H9 (cell line): ENCODE measurements around the gene CMAS. TPM values are rescaled to one million over a fixed set of nuclear protein-coding genes. Genes with fewer than 3 reads are reported as not detected.

Source experiments
- DNase-seq: peaks from one replicate; pipeline ENCODE4 v3.0.0-alpha.2; 2017
- H2AFZ ChIP-seq: one replicate; pipeline ENCODE4 v1.6.1; 2013; ENCODE audit warnings: mild to moderate bottlenecking, low read length, control low read depth, moderate library complexity
- H2AK5ac ChIP-seq: 2 replicates; pipeline ENCODE4 v1.6.1; 2013; ENCODE audit warnings: low read length, control low read depth, mixed read lengths; ENCODE audit not compliant: insufficient read length
- H2BK120ac ChIP-seq: one replicate; pipeline ENCODE4 v1.6.1; 2013; ENCODE audit warnings: low read depth, mild to moderate bottlenecking, low read length, control low read depth, inconsistent platforms; ENCODE audit not compliant: poor library complexity, severe bottlenecking
- H2BK12ac ChIP-seq: 2 replicates; pipeline ENCODE4 v1.6.1; 2013; ENCODE audit warnings: low read length, control low read depth, mixed read lengths, low read depth; ENCODE audit not compliant: insufficient read length
- H2BK15ac ChIP-seq: 2 replicates; pipeline ENCODE4 v1.6.1; 2013; ENCODE audit warnings: low read depth, low read length, control low read depth
- H2BK20ac ChIP-seq: one replicate; pipeline ENCODE4 v1.6.1; 2013; ENCODE audit warnings: low read depth, mild to moderate bottlenecking, low read length, control low read depth, inconsistent platforms; ENCODE audit not compliant: poor library complexity, severe bottlenecking
- H2BK5ac ChIP-seq: 2 replicates; pipeline ENCODE4 v1.6.1; 2013; ENCODE audit warnings: low read length, control low read depth, mixed read lengths; ENCODE audit not compliant: insufficient read length
- H3K14ac ChIP-seq: 2 replicates; pipeline ENCODE4 v1.6.1; 2013; ENCODE audit warnings: low read length, control low read depth; ENCODE audit not compliant: insufficient read depth
- H3K18ac ChIP-seq: 2 replicates; pipeline ENCODE4 v1.6.1; 2013; ENCODE audit warnings: low read depth, mild to moderate bottlenecking, mixed read lengths, low read length, control low read depth; ENCODE audit not compliant: insufficient read length
- H3K23ac ChIP-seq: 2 replicates; pipeline ENCODE4 v1.6.1; 2013; ENCODE audit warnings: low read length, control low read depth, mixed read lengths, low read depth; ENCODE audit not compliant: insufficient read length
- H3K23me2 ChIP-seq: 2 replicates; pipeline ENCODE4 v1.6.1; 2013; ENCODE audit warnings: low read depth, mild to moderate bottlenecking, mixed read lengths, low read length, control low read depth; ENCODE audit not compliant: insufficient read length, poor library complexity, severe bottlenecking
- H3K27ac ChIP-seq: 2 replicates; pipeline ENCODE4 v1.5.1; 2013; ENCODE audit warnings: low read length, control low read depth, mixed read lengths, low read depth; ENCODE audit not compliant: insufficient read length
- H3K27me3 ChIP-seq: 2 replicates; pipeline ENCODE4 v1.6.1; 2013; ENCODE audit warnings: low read length, control low read depth, inconsistent platforms; ENCODE audit not compliant: insufficient read depth
- H3K4ac ChIP-seq: 2 replicates; pipeline ENCODE4 v1.6.1; 2013; ENCODE audit warnings: low read depth, mild to moderate bottlenecking, control low read depth, inconsistent platforms, low read length, moderate library complexity
- H3K4me1 ChIP-seq: 2 replicates; pipeline ENCODE4 v1.6.1; 2013; ENCODE audit warnings: low read length, control low read depth, inconsistent platforms; ENCODE audit not compliant: insufficient read depth
- H3K4me2 ChIP-seq: 2 replicates; pipeline ENCODE4 v1.6.1; 2013; ENCODE audit warnings: low read length, control low read depth, mixed read lengths; ENCODE audit not compliant: insufficient read length, insufficient read depth
- H3K56ac ChIP-seq: 2 replicates; pipeline ENCODE4 v1.6.1; 2013; ENCODE audit warnings: low read depth, mild to moderate bottlenecking, mixed read lengths, low read length, control low read depth; ENCODE audit not compliant: insufficient read length
- H3K79me1 ChIP-seq: 2 replicates; pipeline ENCODE4 v1.6.1; 2013; ENCODE audit warnings: low read depth, mild to moderate bottlenecking, moderate library complexity, low read length, control low read depth, inconsistent platforms; ENCODE audit not compliant: insufficient read depth, poor library complexity, severe bottlenecking
- H3K79me2 ChIP-seq: 2 replicates; pipeline ENCODE4 v1.6.1; 2013; ENCODE audit warnings: low read length, control low read depth, inconsistent platforms; ENCODE audit not compliant: insufficient read depth
- H3K9ac ChIP-seq: 2 replicates; pipeline ENCODE4 v1.6.1; 2013; ENCODE audit warnings: low read length, control low read depth, mixed read lengths; ENCODE audit not compliant: insufficient read length; ENCODE audit errors: extremely low read depth
- H3K9me3 ChIP-seq: one replicate; pipeline ENCODE4 v1.6.1; 2013; ENCODE audit warnings: low read depth, low read length, inconsistent platforms; ENCODE audit not compliant: control insufficient read depth
- H3T11ph ChIP-seq: one replicate; pipeline ENCODE4 v1.6.1; 2013; ENCODE audit warnings: mild to moderate bottlenecking, low read length, control low read depth, inconsistent platforms
- H4K20me1 ChIP-seq: one replicate; pipeline ENCODE4 v1.6.1; 2013; ENCODE audit not compliant: control insufficient read depth, insufficient read length, insufficient read depth
- H4K5ac ChIP-seq: 2 replicates; pipeline ENCODE4 v1.6.1; 2013; ENCODE audit warnings: low read depth, mild to moderate bottlenecking, mixed read lengths, low read length, control low read depth; ENCODE audit not compliant: insufficient read length
- H4K8ac ChIP-seq: replicated peaks from 2 replicates; pipeline ENCODE4 v1.6.1; 2013; ENCODE audit warnings: low read length, control low read depth, mixed read lengths, low read depth; ENCODE audit not compliant: insufficient read length
- H4K91ac ChIP-seq: 2 replicates; pipeline ENCODE4 v1.6.1; 2013; ENCODE audit warnings: low read depth, mild to moderate bottlenecking, moderate library complexity, mixed read lengths, low read length, control low read depth; ENCODE audit not compliant: insufficient read length
- H3K27ac Mint-ChIP-seq, 3 experiments: 2 replicates in 2 of 3; 3 replicates in 1 of 3; pipeline ENCODE4 v1.8.0; 2020 to 2021; ENCODE audit warnings: mixed read lengths in 3 of 3, mild to moderate bottlenecking in 1 of 3, moderate library complexity in 1 of 3
- H3K27me3 Mint-ChIP-seq: 2 replicates; pipeline ENCODE4 v1.8.0; 2021; ENCODE audit warnings: low read depth, mild to moderate bottlenecking, moderate library complexity, mixed read lengths
- H3K36me3 Mint-ChIP-seq, 3 experiments: 2 replicates in 2 of 3; 3 replicates in 1 of 3; pipeline ENCODE4 v1.8.0; 2020 to 2021; ENCODE audit warnings: low read depth in 3 of 3, mixed read lengths in 3 of 3; ENCODE audit not compliant: insufficient read depth in 1 of 3
- H3K4me1 Mint-ChIP-seq, 2 experiments: 2 replicates each; pipeline ENCODE4 v1.8.0; 2020; ENCODE audit warnings: mixed read lengths in 2 of 2
- H3K4me3 Mint-ChIP-seq, 2 experiments: 2 replicates in 1 of 2; 3 replicates in 1 of 2; pipeline ENCODE4 v1.8.0; 2020 to 2021; ENCODE audit warnings: mild to moderate bottlenecking in 2 of 2, mixed read lengths in 2 of 2, moderate library complexity in 1 of 2
- H3K9me3 Mint-ChIP-seq, 2 experiments: 2 replicates in 1 of 2; 3 replicates in 1 of 2; pipeline ENCODE4 v1.8.0; 2020; ENCODE audit warnings: mild to moderate bottlenecking in 2 of 2, mixed read lengths in 2 of 2, moderate library complexity in 1 of 2
- total RNA-seq: library from RNA; stranded (reverse); gene quantifications from 2 replicates; pipeline ENCODE4 v1.2.1, GENCODE V29; 2021
- TF ChIP-seq, protein P1 (sequence below): fragments of 200-600 bp; sonication (generic); conservative IDR thresholded peaks from 3 replicates; pipeline ENCODE4 v1.8.0; 2021; ENCODE audit warnings: antibody characterized with exemption, mild to moderate bottlenecking

CMAS gene
- total RNA-seq, 1 experiment from 2014 or later, result 47.4 TPM

DNA sequence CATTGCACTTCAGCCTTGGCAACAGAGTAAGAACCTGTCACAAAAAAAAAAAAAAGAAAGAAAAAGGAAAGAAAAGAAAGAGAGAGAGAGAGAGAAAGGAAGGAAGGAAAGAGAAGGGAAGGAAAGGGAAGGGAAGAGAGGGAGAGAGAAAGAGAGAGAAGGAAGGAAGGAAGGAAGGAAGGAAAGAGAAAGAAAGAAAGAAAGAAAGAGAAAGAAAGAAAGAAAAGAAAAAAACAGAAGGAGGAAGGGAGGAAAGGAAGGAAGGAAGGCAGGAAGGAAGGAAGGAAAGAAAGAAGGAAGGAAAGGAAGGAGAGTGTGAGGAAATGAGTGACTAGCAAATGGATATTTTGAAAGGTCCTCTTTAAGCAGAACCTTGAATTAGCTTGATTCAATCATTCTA lies 13.3 kb upstream of the CMAS start:
- TF ChIP-seq, protein P1, sequence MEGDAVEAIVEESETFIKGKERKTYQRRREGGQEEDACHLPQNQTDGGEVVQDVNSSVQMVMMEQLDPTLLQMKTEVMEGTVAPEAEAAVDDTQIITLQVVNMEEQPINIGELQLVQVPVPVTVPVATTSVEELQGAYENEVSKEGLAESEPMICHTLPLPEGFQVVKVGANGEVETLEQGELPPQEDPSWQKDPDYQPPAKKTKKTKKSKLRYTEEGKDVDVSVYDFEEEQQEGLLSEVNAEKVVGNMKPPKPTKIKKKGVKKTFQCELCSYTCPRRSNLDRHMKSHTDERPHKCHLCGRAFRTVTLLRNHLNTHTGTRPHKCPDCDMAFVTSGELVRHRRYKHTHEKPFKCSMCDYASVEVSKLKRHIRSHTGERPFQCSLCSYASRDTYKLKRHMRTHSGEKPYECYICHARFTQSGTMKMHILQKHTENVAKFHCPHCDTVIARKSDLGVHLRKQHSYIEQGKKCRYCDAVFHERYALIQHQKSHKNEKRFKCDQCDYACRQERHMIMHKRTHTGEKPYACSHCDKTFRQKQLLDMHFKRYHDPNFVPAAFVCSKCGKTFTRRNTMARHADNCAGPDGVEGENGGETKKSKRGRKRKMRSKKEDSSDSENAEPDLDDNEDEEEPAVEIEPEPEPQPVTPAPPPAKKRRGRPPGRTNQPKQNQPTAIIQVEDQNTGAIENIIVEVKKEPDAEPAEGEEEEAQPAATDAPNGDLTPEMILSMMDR, result no peak

More for the DNA sequence above, 13.3 kb upstream of the CMAS start:
- Histone ChIP-seq H3K27ac (no peak overlapping the region), H2BK5ac (no peak overlapping the region), H2BK120ac (no peak overlapping the region), H3K4me1 (no peaks in the 10 kb centered on the region), H2BK12ac (no peak overlapping the region), H4K5ac (no peak overlapping the region), H3K79me1 (no peaks in the 10 kb centered on the region), H3K27me3 (no peaks in the 10 kb centered on the region), H3K18ac (no peak overlapping the region), H3T11ph (no peak overlapping the region), H3K4me2 (no peak overlapping the region), H3K9me3 (no peaks in the 10 kb centered on the region), H2AK5ac (no peak overlapping the region), H4K91ac (no peak overlapping the region), H4K20me1 (no peaks in the 10 kb centered on the region), H4K8ac (no peak overlapping the region), H3K79me2 (no peaks in the 10 kb centered on the region), H3K4ac (no peak overlapping the region), H2AFZ (no peak overlapping the region), H3K23me2 (no peaks in the 10 kb centered on the region), H2BK15ac (no peak overlapping the region), H2BK20ac (no peak overlapping the region), H3K14ac (no peak overlapping the region), H3K56ac (no peak overlapping the region), H3K9ac (no peak overlapping the region), H3K23ac (no peak overlapping the region)
- Mint-ChIP-seq H3K27me3 (no peaks in the 10 kb centered on the region), H3K4me1 (peaks cover 5% of the 10 kb centered on the region in 2 experiments), H3K27ac (no peak overlapping the region), H3K9me3 (no peaks in the 10 kb centered on the region; a peak in 1 of 5 replicates), H3K4me3 (no peak overlapping the region), H3K36me3 (no peaks in the 10 kb centered on the region)
- DNase-seq, result no peak
